Kidney (tissue), 14 donors: ENCODE results near the gene CES2. TPM values are rescaled to one million over a fixed set of nuclear protein-coding genes. Genes with fewer than 3 reads are reported as not detected.

ENCODE experiments used
- DNase-seq, 5 donors: peaks; one replicate each; pipeline ENCODE4 v3.0.0-alpha.2; 2013 to 2020
- FAIRE-seq: peaks from 2 replicates; lab custom pipeline; 2012; peaks lifted over from hg19 to GRCh38; lab: Jason Lieb, UNC
- H3K27ac ChIP-seq, 2 donors: one replicate each; pipeline ENCODE4 v1.7.0; 2013; ENCODE audit warnings: low read depth in 2 of 2, low read length in 2 of 2, inconsistent platforms in 1 of 2
- H3K27me3 ChIP-seq: one replicate; pipeline ENCODE4 v1.7.1; 2013; ENCODE audit warnings: low read length, inconsistent platforms; ENCODE audit not compliant: control insufficient read depth, insufficient read depth
- H3K36me3 ChIP-seq, 3 donors: one replicate each; pipeline versions ENCODE4 v1.7.0 to v1.7.1; 2013; ENCODE audit warnings: low read length in 3 of 3, control low read depth in 1 of 3, inconsistent platforms in 1 of 3; ENCODE audit not compliant: insufficient read depth in 3 of 3, control insufficient read depth in 2 of 3
- H3K4me1 ChIP-seq, 3 donors: one replicate each; pipeline versions ENCODE4 v1.7.0 to v1.7.1; 2013; ENCODE audit warnings: low read length in 3 of 3, inconsistent platforms in 1 of 3, low read depth in 1 of 3; ENCODE audit not compliant: control insufficient read depth in 2 of 3, insufficient read depth in 2 of 3
- H3K4me3 ChIP-seq, 3 donors: one replicate each; pipeline versions ENCODE4 v1.7.0 to v1.8.1; 2013; ENCODE audit warnings: low read length in 3 of 3, control low read depth in 1 of 3, inconsistent platforms in 1 of 3
- H3K9ac ChIP-seq, 3 donors: one replicate each; pipeline versions ENCODE4 v1.7.0 to v1.7.1; 2013; ENCODE audit warnings: low read length in 3 of 3, control low read depth in 1 of 3, inconsistent platforms in 1 of 3
- H3K9me3 ChIP-seq, 3 donors: one replicate each; pipeline versions ENCODE4 v1.7.0 to v1.7.1; 2013; ENCODE audit warnings: low read length in 3 of 3, control low read depth in 1 of 3, inconsistent platforms in 1 of 3; ENCODE audit not compliant: control insufficient read depth in 2 of 3, insufficient read depth in 1 of 3
- CTCF ChIP-seq: IDR thresholded peaks from 3 replicates; pipeline ENCODE4 v1.5.1; 2012; ENCODE audit warnings: mild to moderate bottlenecking, moderate library complexity, borderline replicate concordance; ENCODE audit not compliant: insufficient read depth; ENCODE audit errors: extremely low read depth
- intact Hi-C: fragments of 100-400 bp; cut with DNase I; formaldehyde crosslinking; loops from one replicate; pipeline ENCODE4 v1.11.1; 2022
- polyA plus RNA-seq: library from polyadenylated mRNA; stranded (reverse); fragments of 350-450 nt; fragmentation: Illumina TruSeq; extraction: RNeasy Lipid Tissue Mini Kit (QIAGEN cat#74804); gene quantifications from one replicate; pipeline ENCODE4 v1.2.3, GENCODE V29; 2014; ENCODE audit warnings: low read depth, low replicate concordance; ENCODE audit not compliant: insufficient read depth
- total RNA-seq: library from RNA; stranded (reverse); fragmentation: NEBNext Ultra II Directional; extraction: Animal tissue kit (Norgen Biotek cat#: 25700); gene quantifications from one replicate; pipeline ENCODE4 v1.2.1, GENCODE V29; 2021
- donor health status: control.
- donor health status: control.
- donor health status: control.
- donor health status: control.
- donor health status: control.
- donor health status: DM: yes; HTN: yes; CAD: no.
- donor health status: Normal renal cell carcinoma (clear cell type).

CES2 gene
- total and polyA plus RNA-seq, 2 donors from 2014 or later = 72.1 to 76.9 TPM

- DNase-seq (peak in 1 of 5 donors; percentile 56), FAIRE-seq (no peak)
- Histone ChIP-seq H3K4me3 (no peak overlapping the region), H3K9ac (no peak overlapping the region), H3K36me3 (no peaks in the 10 kb centered on the region), H3K4me1 (peaks cover 0 to 43% (median 23%) of the 10 kb centered on the region in 3 donors), H3K9me3 (no peaks in the 10 kb centered on the region), H3K27me3 (no peaks in the 10 kb centered on the region), H3K27ac (peak overlapping the region; percentile 55 to 94)
- no peak for TF ChIP-seq CTCF
- intact Hi-C loops = no loop called here
Measured at GRCh38 chr16:66902648-66903543, 32.4 kb upstream of the CES2 start.

GRCh38 chr16:66903544-66904427 is 31.5 kb upstream of the CES2 start:
- Histone ChIP-seq H3K9me3 (no peaks in the 10 kb centered on the region), H3K4me3 (no peak overlapping the region), H3K27ac (peak overlapping the region; percentile 55 to 94), H3K36me3 (peaks cover 0 to 2% (median 0%) of the 10 kb centered on the region in 3 donors), H3K9ac (peak overlapping the region in 1 of 3 donors; percentile 34), H3K27me3 (no peaks in the 10 kb centered on the region), H3K4me1 (peaks cover 0 to 41% (median 22%) of the 10 kb centered on the region in 3 donors)
- intact Hi-C loops = no loop called here
- TF ChIP-seq CTCF = no peak
- FAIRE-seq (no peak), DNase-seq (peak in 1 of 5 donors; percentile 76)

GRCh38 chr16:66904428-66904845 is 30.9 kb upstream of the CES2 start:
- Histone ChIP-seq H3K27ac (peak overlapping the region; percentile 57 to 94), H3K36me3 (peaks cover 0 to 3% (median 0%) of the 10 kb centered on the region in 3 donors), H3K27me3 (no peaks in the 10 kb centered on the region), H3K4me3 (no peak overlapping the region), H3K9me3 (no peaks in the 10 kb centered on the region), H3K4me1 (peaks cover 0 to 37% (median 21%) of the 10 kb centered on the region in 3 donors), H3K9ac (no peak overlapping the region)
- intact Hi-C loops = no loop called here
- DNase-seq (peak in 1 of 5 donors; percentile 65), FAIRE-seq (no peak)
- TF ChIP-seq CTCF = no peak
